ENCODE results near the gene CDK16. TPM values are rescaled to one million over a fixed set of nuclear protein-coding genes. Genes with fewer than 3 reads are reported as not detected.

CDK16 gene
- total RNA-seq, 1 donor, result 81.6 TPM

DNA sequence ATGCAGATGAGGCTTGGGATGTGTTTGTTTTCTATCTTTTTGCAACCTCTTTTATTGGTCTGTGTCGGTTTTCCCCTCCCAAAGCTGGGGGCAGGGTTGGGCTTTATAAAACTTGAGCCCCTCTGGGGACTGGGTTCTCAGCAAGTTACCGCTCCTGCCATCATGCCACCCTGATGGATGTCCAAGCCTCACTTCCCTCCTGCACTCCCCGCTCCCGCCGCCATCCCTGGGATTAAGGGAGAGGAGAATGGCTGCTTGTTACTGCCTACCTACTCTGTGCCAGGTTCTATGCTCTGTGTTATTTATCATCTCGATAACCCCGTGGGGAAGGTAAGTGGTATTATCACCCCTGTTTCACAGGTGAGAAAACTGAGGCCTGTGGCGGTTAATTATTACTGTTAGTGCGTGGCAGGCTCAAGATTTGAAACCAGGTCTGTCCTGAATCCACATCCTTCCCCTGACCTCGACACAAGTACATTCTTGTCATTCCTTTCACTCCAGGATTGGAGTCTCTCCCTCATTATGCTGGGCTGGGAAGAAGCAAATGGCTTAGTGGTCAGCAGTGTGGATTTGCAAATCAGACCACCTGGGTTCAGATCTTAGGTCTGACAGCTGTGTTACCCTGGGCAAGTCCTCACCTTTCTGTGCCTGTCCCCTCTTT lies 20.3 kb upstream of the CDK16 start:
- DNase-seq (ENCODE audit: low read depth), result no peak
- H3K4me3 ChIP-seq (ENCODE audit: low read depth, low read length), result no peak overlapping the region
- TF ChIP-seq, protein P1, sequence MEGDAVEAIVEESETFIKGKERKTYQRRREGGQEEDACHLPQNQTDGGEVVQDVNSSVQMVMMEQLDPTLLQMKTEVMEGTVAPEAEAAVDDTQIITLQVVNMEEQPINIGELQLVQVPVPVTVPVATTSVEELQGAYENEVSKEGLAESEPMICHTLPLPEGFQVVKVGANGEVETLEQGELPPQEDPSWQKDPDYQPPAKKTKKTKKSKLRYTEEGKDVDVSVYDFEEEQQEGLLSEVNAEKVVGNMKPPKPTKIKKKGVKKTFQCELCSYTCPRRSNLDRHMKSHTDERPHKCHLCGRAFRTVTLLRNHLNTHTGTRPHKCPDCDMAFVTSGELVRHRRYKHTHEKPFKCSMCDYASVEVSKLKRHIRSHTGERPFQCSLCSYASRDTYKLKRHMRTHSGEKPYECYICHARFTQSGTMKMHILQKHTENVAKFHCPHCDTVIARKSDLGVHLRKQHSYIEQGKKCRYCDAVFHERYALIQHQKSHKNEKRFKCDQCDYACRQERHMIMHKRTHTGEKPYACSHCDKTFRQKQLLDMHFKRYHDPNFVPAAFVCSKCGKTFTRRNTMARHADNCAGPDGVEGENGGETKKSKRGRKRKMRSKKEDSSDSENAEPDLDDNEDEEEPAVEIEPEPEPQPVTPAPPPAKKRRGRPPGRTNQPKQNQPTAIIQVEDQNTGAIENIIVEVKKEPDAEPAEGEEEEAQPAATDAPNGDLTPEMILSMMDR (IDR thresholded peaks at IDR 0.05; ENCODE audit: insufficient read depth, low read depth, low read length), result no peak

DNA sequence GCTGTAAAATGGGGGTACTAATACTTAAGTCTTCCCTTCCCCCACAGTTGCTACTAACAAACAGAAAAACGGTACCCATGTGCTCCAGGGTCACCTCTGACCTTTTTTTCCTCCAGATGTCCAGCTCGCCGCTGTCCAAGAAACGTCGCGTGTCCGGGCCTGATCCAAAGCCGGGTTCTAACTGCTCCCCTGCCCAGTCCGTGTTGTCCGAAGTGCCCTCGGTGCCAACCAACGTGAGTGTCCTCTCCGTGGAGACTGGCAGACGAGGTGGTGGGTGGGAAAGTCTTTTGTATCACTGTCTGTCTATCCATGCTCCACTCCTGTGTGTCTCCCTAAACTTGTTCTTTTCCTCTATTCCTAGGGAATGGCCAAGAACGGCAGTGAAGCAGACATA lies 19.8 kb upstream of the CDK16 start:
- TF ChIP-seq, protein P1 (IDR thresholded peaks at IDR 0.05; ENCODE audit: insufficient read depth, low read depth, low read length), result no peak
- DNase-seq (ENCODE audit: low read depth), result no peak

DNA sequence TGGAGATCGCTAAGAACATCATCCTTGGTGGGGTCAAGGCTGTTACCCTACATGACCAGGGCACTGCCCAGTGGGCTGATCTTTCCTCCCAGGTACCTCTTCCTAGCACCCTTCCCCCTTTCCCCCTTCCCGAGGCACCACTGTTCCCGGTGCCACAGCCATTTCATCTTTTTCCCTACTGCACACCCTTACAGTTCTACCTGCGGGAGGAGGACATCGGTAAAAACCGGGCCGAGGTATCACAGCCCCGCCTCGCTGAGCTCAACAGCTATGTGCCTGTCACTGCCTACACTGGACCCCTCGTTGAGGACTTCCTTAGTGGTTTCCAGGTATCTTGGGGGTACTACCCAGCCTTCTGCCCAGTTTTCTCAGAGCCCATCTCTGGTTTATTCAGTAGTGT lies 19.2 kb upstream of the CDK16 start:
- TF ChIP-seq, protein P1 (IDR thresholded peaks at IDR 0.05; ENCODE audit: insufficient read depth, low read depth, low read length), result no peak
- no peak for DNase-seq (ENCODE audit: low read depth)

More for the DNA sequence above, 19.8 kb upstream of the CDK16 start:
- no peak overlapping the region for H3K4me3 ChIP-seq (ENCODE audit: low read depth, low read length)

DNA sequence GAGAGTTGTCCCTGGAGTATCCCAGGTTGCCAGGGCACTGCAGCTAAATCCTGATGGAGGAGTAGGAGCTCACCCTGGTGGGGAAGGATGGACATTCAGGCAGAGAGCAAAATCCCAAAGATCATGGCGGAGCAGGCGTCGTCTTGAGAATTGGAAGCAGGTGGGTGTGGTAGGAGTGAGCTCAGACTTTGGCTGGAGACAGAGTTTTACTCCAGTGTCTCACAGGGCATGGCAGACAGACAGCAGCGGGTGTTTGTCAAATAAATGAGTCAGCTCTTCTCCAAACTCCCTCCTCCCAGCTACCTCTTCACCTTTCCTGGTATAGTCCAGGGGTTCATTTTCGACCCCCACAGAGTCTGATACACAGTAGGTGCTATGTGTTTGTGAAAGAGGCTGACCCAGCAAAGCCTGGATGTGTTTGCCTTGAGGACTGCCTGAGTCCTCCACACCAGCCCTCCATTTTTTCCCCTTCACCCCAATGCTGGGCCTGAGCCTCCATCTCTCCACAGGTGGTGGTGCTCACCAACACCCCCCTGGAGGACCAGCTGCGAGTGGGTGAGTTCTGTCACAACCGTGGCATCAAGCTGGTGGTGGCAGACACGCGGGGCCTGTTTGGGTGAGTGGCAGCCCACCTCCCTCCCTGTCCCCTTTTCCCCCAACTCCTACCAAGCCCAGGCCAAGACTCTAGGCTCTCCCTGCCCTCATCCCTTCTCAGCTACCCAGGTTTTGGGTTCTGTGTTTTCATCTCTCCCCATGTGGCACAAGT lies 17.9 kb upstream of the CDK16 start:
- DNase-seq (ENCODE audit: low read depth), result peak; percentile 43
- no peak overlapping the region for H3K4me3 ChIP-seq (ENCODE audit: low read depth, low read length)
- TF ChIP-seq, protein P1 (IDR thresholded peaks at IDR 0.05; ENCODE audit: insufficient read depth, low read depth, low read length), result peak; percentile 30

More for the DNA sequence above, 19.2 kb upstream of the CDK16 start:
- H3K4me3 ChIP-seq (ENCODE audit: low read depth, low read length), result no peak overlapping the region

DNA sequence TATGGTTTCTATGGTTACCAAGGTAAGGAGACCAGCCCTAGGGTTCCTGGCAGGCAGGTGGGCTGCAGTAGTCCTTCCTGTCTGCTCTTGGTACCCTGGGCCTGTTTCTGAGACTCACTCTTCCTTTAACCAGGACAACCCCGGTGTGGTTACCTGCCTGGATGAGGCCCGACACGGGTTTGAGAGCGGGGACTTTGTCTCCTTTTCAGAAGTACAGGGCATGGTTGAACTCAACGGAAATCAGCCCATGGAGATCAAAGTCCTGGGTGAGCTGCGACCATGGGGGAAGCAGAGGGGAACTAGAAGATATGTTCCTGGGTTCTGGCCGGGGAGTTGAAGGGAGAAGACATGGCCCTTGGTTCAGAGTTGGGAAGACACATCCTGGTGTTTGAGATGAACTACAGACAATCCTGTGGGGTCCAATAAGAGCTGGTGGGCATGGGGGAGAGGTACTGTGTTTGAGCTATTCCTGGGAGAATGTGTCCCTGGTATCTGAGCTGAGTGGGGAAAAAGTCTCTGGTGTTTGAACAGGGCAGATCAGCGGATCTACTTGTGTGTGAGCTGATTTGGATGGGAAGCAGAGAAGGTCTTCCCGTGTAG lies 17.0 kb upstream of the CDK16 start:
- TF ChIP-seq, protein P1 (IDR thresholded peaks at IDR 0.05; ENCODE audit: insufficient read depth, low read depth, low read length), result no peak
- H3K4me3 ChIP-seq (ENCODE audit: low read depth, low read length), result no peak overlapping the region
- no peak for DNase-seq (ENCODE audit: low read depth)

DNA sequence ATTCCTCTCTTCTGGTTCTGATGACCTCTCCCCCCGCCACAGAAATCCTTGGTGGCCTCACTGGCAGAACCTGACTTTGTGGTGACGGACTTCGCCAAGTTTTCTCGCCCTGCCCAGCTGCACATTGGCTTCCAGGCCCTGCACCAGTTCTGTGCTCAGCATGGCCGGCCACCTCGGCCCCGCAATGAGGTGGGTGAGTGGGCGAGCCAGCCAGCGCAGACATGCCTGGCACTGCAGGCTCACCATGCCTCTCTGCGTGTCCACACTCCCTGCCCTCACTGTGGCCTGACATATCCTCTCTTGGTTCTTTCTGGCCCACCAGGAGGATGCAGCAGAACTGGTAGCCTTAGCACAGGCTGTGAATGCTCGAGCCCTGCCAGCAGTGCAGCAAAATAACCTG lies 16.2 kb upstream of the CDK16 start:
- no peak for DNase-seq (ENCODE audit: low read depth)
- no peak overlapping the region for H3K4me3 ChIP-seq (ENCODE audit: low read depth, low read length)
- TF ChIP-seq, protein P1 (IDR thresholded peaks at IDR 0.05; ENCODE audit: insufficient read depth, low read depth, low read length), result no peak
